GM18907 (cell line): ENCODE results near the gene SUPV3L1.

Experiments
- ATAC-seq: cut with Tn5 transposase; IDR thresholded peaks from one replicate; pipeline ENCODE4 v1.9.1; 2021; ENCODE audit warnings: mild to moderate bottlenecking, moderate library complexity; ENCODE audit not compliant: unreplicated experiment

SUPV3L1 gene

GRCh38 chr10:69201045-69201444 is 21.0 kb downstream of the SUPV3L1 start:
- no peak for ATAC-seq

- no peak for ATAC-seq
Measured at GRCh38 chr10:69202332-69202731, 22.3 kb downstream of the SUPV3L1 start.

GRCh38 chr10:69208761-69209160 is 28.7 kb downstream of the SUPV3L1 start:
- ATAC-seq = no peak

- ATAC-seq = no peak
Measured at GRCh38 chr10:69209787-69210484, 29.9 kb downstream of the SUPV3L1 start.

- ATAC-seq = no peak
Measured at GRCh38 chr10:69211104-69211503, 31.1 kb downstream of the SUPV3L1 start.

- ATAC-seq = no peak
Measured at GRCh38 chr10:69211524-69211923, 31.5 kb downstream of the SUPV3L1 start.

- ATAC-seq = no peak
Measured at GRCh38 chr10:69213591-69214311, 33.7 kb downstream of the SUPV3L1 start.

GRCh38 chr10:69214666-69215131 is 34.7 kb downstream of the SUPV3L1 start:
- ATAC-seq = no peak

- ATAC-seq = no peak
Measured at GRCh38 chr10:69215405-69216171, 35.6 kb downstream of the SUPV3L1 start.

GRCh38 chr10:69216577-69217118 is 36.6 kb downstream of the SUPV3L1 start:
- ATAC-seq = no peak

- ATAC-seq = no peak
Measured at GRCh38 chr10:69217119-69217754, 37.2 kb downstream of the SUPV3L1 start.

GRCh38 chr10:69218831-69219230 is 38.8 kb downstream of the SUPV3L1 start:
- ATAC-seq = no peak

GRCh38 chr10:69220041-69220451 is 40.0 kb downstream of the SUPV3L1 start, which contains the start of gene HKDC1:
HKDC1 (plus strand) TSS chr10:69220332; CDS start chr10:69220436, 104 bp downstream.
- ATAC-seq = no peak

GRCh38 chr10:69220507-69220906 is 40.5 kb downstream of the SUPV3L1 start:
- no peak for ATAC-seq

GRCh38 chr10:69222157-69223027 is 42.4 kb downstream of the SUPV3L1 start:
- ATAC-seq = peak; percentile 95

- peak; percentile 17 for ATAC-seq
Measured at GRCh38 chr10:69223028-69223342, 43.0 kb downstream of the SUPV3L1 start.

- no peak for ATAC-seq
Measured at GRCh38 chr10:69224862-69225657, 45.0 kb downstream of the SUPV3L1 start.

GRCh38 chr10:69225681-69226080 is 45.6 kb downstream of the SUPV3L1 start:
- ATAC-seq = no peak

- ATAC-seq = no peak
Measured at GRCh38 chr10:69226919-69227450, 47.0 kb downstream of the SUPV3L1 start.
